Nucleus accumbens (tissue), 56 donors: Measurements from ENCODE around the gene TMPRSS11D.

Source experiments
- DNase-seq, 56 donors: peaks; one replicate each; lab custom pipeline; 2025; lab: John Stamatoyannopoulos, UW

The TMPRSS11D gene

GRCh38 chr4:67779631-67780030 is 104.2 kb downstream of the TMPRSS11D start:
- DNase-seq: no peak

- DNase-seq: no peak
Measured at GRCh38 chr4:67776746-67777145, 107.1 kb downstream of the TMPRSS11D start.
